Measurements from ENCODE around the gene ZBED1. TPM values are rescaled to one million over a fixed set of nuclear protein-coding genes. Genes with fewer than 3 reads are reported as not detected.
A peak's percentile ranks its signal among the peaks of the same experiment; 100 is the strongest.

ZBED1 gene
- 10 to 100 TPM; 21.9 to 39.5 (median 27.1) TPM for total RNA-seq
- 10 to 100 TPM; 11.9 to 16.2 TPM for polyA plus RNA-seq

DNA sequence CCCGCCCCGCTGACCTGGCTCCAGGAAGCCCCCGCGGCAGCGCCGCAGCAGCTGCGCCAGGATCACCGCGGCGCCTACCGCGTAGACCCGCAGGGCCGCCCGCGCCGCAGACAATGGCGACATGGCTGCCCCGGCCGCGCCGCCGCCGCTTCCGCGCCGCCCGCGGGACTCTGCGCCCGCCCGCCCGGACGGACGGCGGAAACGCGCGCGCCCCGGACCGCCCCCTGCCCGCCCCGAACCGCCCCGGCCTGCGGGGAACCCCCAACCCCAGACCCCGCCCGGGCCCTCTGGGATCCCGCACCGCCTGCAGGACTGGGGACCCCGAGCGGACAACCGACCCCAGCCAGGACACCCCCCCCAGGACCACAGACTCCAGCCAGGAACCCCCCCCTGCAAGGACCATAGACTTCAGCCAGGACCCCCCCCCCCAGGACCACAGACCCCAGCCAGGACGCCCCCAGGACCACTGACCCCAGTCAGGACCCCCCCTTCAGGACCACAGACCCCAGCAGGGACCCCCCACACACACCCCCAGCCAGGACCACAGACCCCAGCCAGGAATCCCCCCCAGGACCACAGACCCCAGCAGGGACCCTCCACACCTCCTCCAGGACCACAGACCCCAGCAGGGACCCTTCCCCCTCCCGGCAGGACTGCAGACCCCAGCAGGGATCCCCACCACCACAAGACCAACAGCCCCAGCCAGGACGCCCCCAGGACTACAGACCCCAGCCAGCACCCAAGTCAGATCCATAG, at the start of gene ZBED1, which contains the start of gene DHRSX:
ZBED1 (minus strand) TSS at position 174 of the 756 bp plus-strand sequence. CDS start 10,257 bp downstream, outside the sequence.
DHRSX (minus strand) TSS at position 174 of the 756 bp plus-strand sequence; CDS start at position 123, 51 bp downstream.
- intact Hi-C loops (cut with DNase I): no loop called here

DNA sequence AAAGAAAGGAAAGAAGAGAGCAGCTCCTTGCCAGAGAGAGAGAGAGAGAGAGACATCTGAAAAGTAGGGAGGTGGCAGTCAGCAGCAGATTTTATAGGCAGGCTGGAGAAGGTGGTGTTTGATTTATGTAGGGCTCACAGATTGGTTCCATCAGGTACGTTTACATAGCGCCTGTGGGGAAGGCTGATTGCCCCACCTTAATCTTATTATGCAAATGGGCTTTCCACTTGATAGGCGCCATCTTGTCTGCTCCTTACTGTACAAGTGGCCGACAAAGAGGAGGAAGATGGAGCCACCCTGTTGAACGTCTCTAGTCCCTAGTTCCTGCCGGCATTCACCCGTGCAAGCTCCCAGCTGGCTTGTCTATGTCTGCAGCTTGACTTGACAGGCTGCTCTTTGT, 49.1 kb upstream of the ZBED1 start:
- Histone ChIP-seq H3K27ac (no peak overlapping the region), H3K9me3 (no peaks in the 10 kb centered on the region), H3K4me1 (peaks cover 0 to 4% (median 0%) of the 10 kb centered on the region in 3 donors), H3K36me3 (no peaks in the 10 kb centered on the region), H3K4me3 (no peak overlapping the region), H3K27me3 (no peaks in the 10 kb centered on the region)
- ATAC-seq (peak in 2 of 4 donors; percentile 29 to 76), FAIRE-seq (no peak), DNase-seq (no peak)
- 28 to 35% methylated on average over 7 of the region's 7 CpGs for WGBS, 2 donors
- intact Hi-C loops (cut with DNase I): no loop called here
- TF ChIP-seq, protein P1, sequence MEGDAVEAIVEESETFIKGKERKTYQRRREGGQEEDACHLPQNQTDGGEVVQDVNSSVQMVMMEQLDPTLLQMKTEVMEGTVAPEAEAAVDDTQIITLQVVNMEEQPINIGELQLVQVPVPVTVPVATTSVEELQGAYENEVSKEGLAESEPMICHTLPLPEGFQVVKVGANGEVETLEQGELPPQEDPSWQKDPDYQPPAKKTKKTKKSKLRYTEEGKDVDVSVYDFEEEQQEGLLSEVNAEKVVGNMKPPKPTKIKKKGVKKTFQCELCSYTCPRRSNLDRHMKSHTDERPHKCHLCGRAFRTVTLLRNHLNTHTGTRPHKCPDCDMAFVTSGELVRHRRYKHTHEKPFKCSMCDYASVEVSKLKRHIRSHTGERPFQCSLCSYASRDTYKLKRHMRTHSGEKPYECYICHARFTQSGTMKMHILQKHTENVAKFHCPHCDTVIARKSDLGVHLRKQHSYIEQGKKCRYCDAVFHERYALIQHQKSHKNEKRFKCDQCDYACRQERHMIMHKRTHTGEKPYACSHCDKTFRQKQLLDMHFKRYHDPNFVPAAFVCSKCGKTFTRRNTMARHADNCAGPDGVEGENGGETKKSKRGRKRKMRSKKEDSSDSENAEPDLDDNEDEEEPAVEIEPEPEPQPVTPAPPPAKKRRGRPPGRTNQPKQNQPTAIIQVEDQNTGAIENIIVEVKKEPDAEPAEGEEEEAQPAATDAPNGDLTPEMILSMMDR (IDR thresholded peaks at IDR 0.05): no peak

More for the DNA sequence above, at the start of gene ZBED1, which contains the start of gene DHRSX:
- Histone ChIP-seq H3K4me1 (peaks cover 17 to 21% (median 19%) of the 10 kb centered on the region in 3 donors), H3K9me3 (no peaks in the 10 kb centered on the region), H3K27me3 (no peaks in the 10 kb centered on the region), H3K4me3 (peak within 1 kb of the TSS; percentile 71 to 83 (median 80)), H3K36me3 (no peaks in the 10 kb centered on the region), H3K27ac (peak within 1 kb of the TSS; percentile 78 to 98 (median 88))
- FAIRE-seq (no peak), ATAC-seq (peak in 3 of 4 donors; percentile 13 to 63 (median 28)), DNase-seq (peak in 5 of 6 donors; percentile 33 to 84 (median 54))
- TF ChIP-seq, protein P1 (IDR thresholded peaks at IDR 0.05): no peak
- 4 to 6% methylated on average over 26 to 57 of the region's 57 CpGs for WGBS, 2 donors

DNA sequence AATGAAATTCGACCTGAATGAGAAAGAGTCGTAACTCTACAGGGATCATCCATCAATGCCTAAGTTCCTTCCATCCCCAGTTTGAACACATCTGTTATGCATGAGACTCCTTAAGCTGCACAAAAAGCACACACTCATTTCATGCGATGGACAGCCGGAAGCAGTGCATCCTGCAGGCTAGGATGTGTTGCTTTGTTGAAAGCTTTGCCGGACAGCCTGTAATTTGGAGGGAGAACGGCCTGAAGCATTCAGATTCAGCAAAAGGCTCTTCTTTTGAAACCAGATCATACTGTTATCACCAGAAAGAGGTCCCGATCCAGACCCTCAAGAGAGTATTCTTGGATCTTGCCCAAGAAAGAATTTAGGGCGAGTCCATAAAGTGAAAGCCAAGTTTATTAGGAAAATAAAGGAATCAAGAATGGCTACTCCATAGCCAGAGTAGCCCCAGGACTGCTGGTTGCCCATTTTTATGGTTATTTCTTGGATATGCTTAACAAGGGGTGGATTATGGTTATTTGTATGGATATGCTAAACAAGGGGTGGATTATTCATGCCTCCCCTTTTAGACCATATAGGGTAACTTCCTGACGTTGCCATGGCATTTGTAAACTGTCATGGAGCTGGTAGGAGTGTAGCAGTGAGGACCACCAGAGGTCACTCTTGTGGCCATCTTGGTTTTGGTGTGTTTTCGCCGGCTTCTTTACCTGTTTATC, 48.1 kb upstream of the ZBED1 start:
- Histone ChIP-seq H3K27ac (no peak overlapping the region), H3K36me3 (no peaks in the 10 kb centered on the region), H3K9me3 (no peaks in the 10 kb centered on the region), H3K4me1 (peaks cover 0 to 5% (median 0%) of the 10 kb centered on the region in 3 donors), H3K27me3 (no peaks in the 10 kb centered on the region), H3K4me3 (no peak overlapping the region)
- TF ChIP-seq, protein P1 (IDR thresholded peaks at IDR 0.05): no peak
- 76 to 78% methylated on average over 11 of the region's 11 CpGs for WGBS, 2 donors
- intact Hi-C loops (cut with DNase I): no loop called here
- no peak for ATAC-seq
- FAIRE-seq: no peak
- DNase-seq: no peak

DNA sequence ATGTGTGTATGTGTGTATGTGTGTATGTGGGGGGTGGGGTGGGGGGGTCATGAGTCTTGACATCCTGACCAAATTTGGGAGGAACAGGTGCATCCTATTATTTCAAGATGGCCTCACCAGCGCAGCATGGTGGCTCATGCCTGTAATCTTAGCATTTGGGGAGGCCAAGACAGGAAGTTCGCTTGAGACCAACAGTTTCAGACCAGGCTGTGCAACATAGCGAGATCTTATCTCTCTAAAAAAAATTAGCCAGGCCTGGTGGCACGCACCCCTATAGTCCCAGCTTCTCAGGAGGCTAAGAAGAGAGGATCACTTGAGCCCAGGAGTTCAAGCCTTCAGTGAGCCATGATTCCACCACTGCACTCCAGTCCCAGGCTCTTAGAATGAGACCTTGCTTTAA, 47.0 kb upstream of the ZBED1 start:
- DNase-seq (no peak), ATAC-seq (no peak), FAIRE-seq (no peak)
- no peaks in the 10 kb centered on the region for H3K27me3 ChIP-seq
- WGBS, 2 donors: 70 to 87% methylated on average over 4 of the region's 4 CpGs
- intact Hi-C loops (cut with DNase I): no loop called here
- no peaks in the 10 kb centered on the region for H3K9me3 ChIP-seq
- H3K27ac ChIP-seq: no peak overlapping the region
- no peaks in the 10 kb centered on the region for H3K36me3 ChIP-seq
- TF ChIP-seq, protein P1 (IDR thresholded peaks at IDR 0.05): no peak
- no peak overlapping the region for H3K4me3 ChIP-seq
- H3K4me1 ChIP-seq: peaks cover 0 to 14% (median 8%) of the 10 kb centered on the region in 3 donors
